ENCODE results near the gene KIF25. TPM values are rescaled to one million over a fixed set of nuclear protein-coding genes. Genes with fewer than 3 reads are reported as not detected.
A peak's percentile ranks its signal among the peaks of the same experiment; 100 is the strongest.
"Not testable (repeated sequence)": the region's sequence is repeated elsewhere in the genome, so short reads cannot be mapped to it uniquely, and the experiment has no call there.

KIF25 gene
- total RNA-seq, 5 donors from 2014 or later (not counting 1 experiment from before 2014, with no cell fraction given), result not detected

GRCh38 chr6:168077401-168077800, 79.9 kb downstream of the KIF25 start:
- 65% methylated on average over 6 of the region's 7 CpGs for WGBS (ENCODE audit: insufficient coverage)
- H3K27ac ChIP-seq (ENCODE audit: low read length); H3K4me3 Mint-ChIP-seq; H3K27me3 ChIP-seq (replicated peaks in 1 of 2; ENCODE audit: control insufficient read depth in 2 of 2, extremely low read depth in 1 of 2, insufficient read depth in 2 of 2, low read length in 1 of 2); POLR2A ChIA-PET; H3K27me3 Mint-ChIP-seq; H3K4me1 ChIP-seq (ENCODE audit: control insufficient read depth in 1 of 2, extremely low read depth in 1 of 2, insufficient read depth in 2 of 2, low read length in 2 of 2); H3K36me3 Mint-ChIP-seq; H3K4me1 Mint-ChIP-seq; H3K27ac Mint-ChIP-seq; H3K9me3 ChIP-seq; H3K4me3 ChIP-seq (ENCODE audit: control insufficient read depth in 1 of 2, extremely low read depth in 1 of 2, low read length in 1 of 2); DNase-seq; ATAC-seq (replicated peaks in 1 of 4); CTCF ChIA-PET; H3K36me3 ChIP-seq (ENCODE audit: control insufficient read depth in 2 of 2, extremely low read depth in 1 of 2, insufficient read depth in 1 of 2, low read length in 1 of 2); H3K9me3 Mint-ChIP-seq: not testable (repeated sequence)

GRCh38 chr6:168078175-168078942, 80.9 kb downstream of the KIF25 start:
- no peak overlapping the region for H3K27ac ChIP-seq (ENCODE audit: low read length)
- DNase-seq (no peak), ATAC-seq (replicated peaks in 1 of 4) (peak in 1 of 4 experiments; percentile 19)
- Mint-ChIP-seq H3K36me3 (no peaks in the 10 kb centered on the region), H3K27ac (no peak overlapping the region), H3K4me3 (no peak overlapping the region), H3K27me3 (no peaks in the 10 kb centered on the region), H3K9me3 (peaks cover 0 to 6% (median 0%) of the 10 kb centered on the region in 3 donors), H3K4me1 (no peaks in the 10 kb centered on the region)
- WGBS (ENCODE audit: insufficient coverage), result 73% methylated on average over 12 of the region's 21 CpGs
- no peaks in the 10 kb centered on the region for H3K4me1 ChIP-seq (ENCODE audit: control insufficient read depth in 1 of 2, extremely low read depth in 1 of 2, insufficient read depth in 2 of 2, low read length in 2 of 2)
- H3K4me3 ChIP-seq (ENCODE audit: control insufficient read depth in 1 of 2, extremely low read depth in 1 of 2, low read length in 1 of 2), result no peak overlapping the region
- ChIA-PET CTCF (no interaction called here), POLR2A (no interaction called here)
- no peaks in the 10 kb centered on the region for H3K36me3 ChIP-seq (ENCODE audit: control insufficient read depth in 2 of 2, extremely low read depth in 1 of 2, insufficient read depth in 1 of 2, low read length in 1 of 2)
- H3K9me3 ChIP-seq, result no peaks in the 10 kb centered on the region
- peaks cover 0 to 9% of the 10 kb centered on the region in 2 experiments for H3K27me3 ChIP-seq (replicated peaks in 1 of 2; ENCODE audit: control insufficient read depth in 2 of 2, extremely low read depth in 1 of 2, insufficient read depth in 2 of 2, low read length in 1 of 2)

- no peak for ATAC-seq (replicated peaks in 1 of 4)
- Histone ChIP-seq H3K4me3 (ENCODE audit: control insufficient read depth in 1 of 2, extremely low read depth in 1 of 2, low read length in 1 of 2) (no peak within 1 kb of the TSS), H3K4me1 (ENCODE audit: control insufficient read depth in 1 of 2, extremely low read depth in 1 of 2, insufficient read depth in 2 of 2, low read length in 2 of 2) (no peaks in the 10 kb centered on the region), H3K27ac (ENCODE audit: low read length) (no peak within 1 kb of the TSS), H3K27me3 (replicated peaks in 1 of 2; ENCODE audit: control insufficient read depth in 2 of 2, extremely low read depth in 1 of 2, insufficient read depth in 2 of 2, low read length in 1 of 2) (peaks cover 0 to 9% of the 10 kb centered on the region in 2 experiments), H3K36me3 (ENCODE audit: control insufficient read depth in 2 of 2, extremely low read depth in 1 of 2, insufficient read depth in 1 of 2, low read length in 1 of 2) (no peaks in the 10 kb centered on the region), H3K9me3 (no peaks in the 10 kb centered on the region)
- H3K9me3 Mint-ChIP-seq, result peaks cover 0 to 6% (median 0%) of the 10 kb centered on the region in 3 donors
- H3K4me1 Mint-ChIP-seq, result no peaks in the 10 kb centered on the region
- H3K27me3 Mint-ChIP-seq, result no peaks in the 10 kb centered on the region
- H3K27ac Mint-ChIP-seq, result no peak within 1 kb of the TSS
- no peaks in the 10 kb centered on the region for H3K36me3 Mint-ChIP-seq
- POLR2A ChIA-PET, result no interaction called here
- 91% methylated on average over 17 of the region's 21 CpGs for WGBS (ENCODE audit: insufficient coverage)
- H3K4me3 Mint-ChIP-seq, result no peak within 1 kb of the TSS
- no peak for DNase-seq
- CTCF ChIA-PET, result no interaction called here
Observed at GRCh38 chr6:168078943-168079405, 81.5 kb downstream of the KIF25 start, which contains the start of gene FRMD1. Gene FRMD1, minus strand, starts transcription at chr6:168079212. Its CDS starts 118 bp downstream, at chr6:168079094.

- Mint-ChIP-seq H3K4me1 (no peaks in the 10 kb centered on the region), H3K36me3 (no peaks in the 10 kb centered on the region), H3K27ac (no peak overlapping the region), H3K9me3 (peaks cover 0 to 6% (median 0%) of the 10 kb centered on the region in 3 donors), H3K27me3 (no peaks in the 10 kb centered on the region), H3K4me3 (no peak overlapping the region)
- CTCF ChIA-PET, result no interaction called here
- WGBS (ENCODE audit: insufficient coverage), result 88% methylated on average over 13 of the region's 24 CpGs
- Histone ChIP-seq H3K27me3 (replicated peaks in 1 of 2; ENCODE audit: control insufficient read depth in 2 of 2, extremely low read depth in 1 of 2, insufficient read depth in 2 of 2, low read length in 1 of 2) (peaks cover 0 to 14% of the 10 kb centered on the region in 2 experiments), H3K4me1 (ENCODE audit: control insufficient read depth in 1 of 2, extremely low read depth in 1 of 2, insufficient read depth in 2 of 2, low read length in 2 of 2) (no peaks in the 10 kb centered on the region), H3K27ac (ENCODE audit: low read length) (no peak overlapping the region), H3K4me3 (ENCODE audit: control insufficient read depth in 1 of 2, extremely low read depth in 1 of 2, low read length in 1 of 2) (no peak overlapping the region), H3K36me3 (ENCODE audit: control insufficient read depth in 2 of 2, extremely low read depth in 1 of 2, insufficient read depth in 1 of 2, low read length in 1 of 2) (no peaks in the 10 kb centered on the region), H3K9me3 (no peaks in the 10 kb centered on the region)
- POLR2A ChIA-PET, result no interaction called here
- ATAC-seq (replicated peaks in 1 of 4) (no peak), DNase-seq (no peak)
Observed at GRCh38 chr6:168080393-168081077, 83.1 kb downstream of the KIF25 start.

- no peaks in the 10 kb centered on the region for H3K9me3 ChIP-seq
- POLR2A ChIA-PET, result no interaction called here
- Mint-ChIP-seq H3K27me3 (no peaks in the 10 kb centered on the region), H3K27ac (no peak overlapping the region), H3K4me3 (no peak overlapping the region), H3K4me1 (no peaks in the 10 kb centered on the region), H3K9me3 (no peaks in the 10 kb centered on the region), H3K36me3 (no peaks in the 10 kb centered on the region)
- CTCF ChIA-PET, result no interaction called here
- H3K4me1 ChIP-seq (ENCODE audit: control insufficient read depth in 1 of 2, extremely low read depth in 1 of 2, insufficient read depth in 2 of 2, low read length in 2 of 2), result no peaks in the 10 kb centered on the region
- no peaks in the 10 kb centered on the region for H3K36me3 ChIP-seq (ENCODE audit: control insufficient read depth in 2 of 2, extremely low read depth in 1 of 2, insufficient read depth in 1 of 2, low read length in 1 of 2)
- ATAC-seq (replicated peaks in 1 of 4) (no peak), DNase-seq (no peak)
- no peak overlapping the region for H3K4me3 ChIP-seq (ENCODE audit: control insufficient read depth in 1 of 2, extremely low read depth in 1 of 2, low read length in 1 of 2)
- WGBS (ENCODE audit: insufficient coverage), result 92% methylated on average over 12 of the region's 26 CpGs
- peaks cover 0 to 14% of the 10 kb centered on the region in 2 experiments for H3K27me3 ChIP-seq (replicated peaks in 1 of 2; ENCODE audit: control insufficient read depth in 2 of 2, extremely low read depth in 1 of 2, insufficient read depth in 2 of 2, low read length in 1 of 2)
- H3K27ac ChIP-seq (ENCODE audit: low read length), result no peak overlapping the region
Observed at GRCh38 chr6:168081858-168082546, 84.5 kb downstream of the KIF25 start.

- DNase-seq (no peak), ATAC-seq (replicated peaks in 1 of 4) (no peak)
- ChIA-PET POLR2A (no interaction called here), CTCF (no interaction called here)
- Histone ChIP-seq H3K4me3 (ENCODE audit: control insufficient read depth in 1 of 2, extremely low read depth in 1 of 2, low read length in 1 of 2) (no peak overlapping the region), H3K4me1 (ENCODE audit: control insufficient read depth in 1 of 2, extremely low read depth in 1 of 2, insufficient read depth in 2 of 2, low read length in 2 of 2) (no peaks in the 10 kb centered on the region), H3K36me3 (ENCODE audit: control insufficient read depth in 2 of 2, extremely low read depth in 1 of 2, insufficient read depth in 1 of 2, low read length in 1 of 2) (no peaks in the 10 kb centered on the region), H3K27me3 (replicated peaks in 1 of 2; ENCODE audit: control insufficient read depth in 2 of 2, extremely low read depth in 1 of 2, insufficient read depth in 2 of 2, low read length in 1 of 2) (peaks cover 0 to 14% of the 10 kb centered on the region in 2 experiments), H3K9me3 (no peaks in the 10 kb centered on the region), H3K27ac (ENCODE audit: low read length) (no peak overlapping the region)
- Mint-ChIP-seq H3K27ac (no peak overlapping the region), H3K36me3 (no peaks in the 10 kb centered on the region), H3K4me3 (no peak overlapping the region), H3K27me3 (no peaks in the 10 kb centered on the region), H3K4me1 (no peaks in the 10 kb centered on the region), H3K9me3 (no peaks in the 10 kb centered on the region)
- WGBS (ENCODE audit: insufficient coverage), result 67% methylated on average over 9 of the region's 17 CpGs
Observed at GRCh38 chr6:168082860-168083513, 85.5 kb downstream of the KIF25 start.

Measured in T-cell (primary cell).